ENCODE data around the gene LAX1.

DNA sequence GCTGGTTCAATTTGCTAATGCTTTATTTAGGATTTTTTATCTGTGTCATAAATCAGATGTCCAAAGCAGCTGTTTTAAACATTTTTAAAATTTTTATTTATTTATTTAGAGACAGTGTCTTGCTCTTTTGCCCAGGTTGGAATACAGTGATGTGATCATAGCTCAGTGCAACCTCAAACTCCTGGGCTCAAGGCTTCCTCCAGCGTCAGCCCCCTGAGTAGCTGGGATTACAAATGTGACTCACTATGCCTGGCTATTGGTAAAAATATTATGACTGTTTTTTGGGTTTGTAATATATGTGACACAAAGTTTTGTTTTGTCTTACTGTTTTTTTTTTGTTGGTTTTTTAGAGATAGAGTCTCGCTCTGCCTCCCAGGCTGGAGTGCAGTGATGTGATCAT lies 42.2 kb downstream of the LAX1 start:
- TF ChIP-seq POLR2AphosphoS5 (IDR thresholded peaks at IDR 0.05; ENCODE audit: low read depth, low read length) (no peak), REST (IDR thresholded peaks at IDR 0.05; ENCODE audit: insufficient read depth in 1 of 2, low read depth in 2 of 2, low read length in 2 of 2) (no peak), SIN3A (IDR thresholded peaks at IDR 0.05; ENCODE audit: borderline replicate concordance, insufficient read depth, low read length) (no peak)
